GM06990 (cell line): ENCODE data around the gene NRG2.

Experiments used
- DNase-seq: peaks from one replicate; pipeline ENCODE4 v3.0.0-alpha.2; 2011; ENCODE audit not compliant: insufficient read length; ENCODE audit errors: extremely low read depth
- H3K27me3 ChIP-seq: replicated peaks from 2 replicates; pipeline ENCODE4 v1.6.0; 2011; ENCODE audit warnings: low read length; ENCODE audit not compliant: control insufficient read depth, insufficient read depth
- H3K36me3 ChIP-seq: 2 replicates; pipeline ENCODE4 v1.5.1; 2011; ENCODE audit warnings: low read length; ENCODE audit not compliant: control insufficient read depth, insufficient read depth
- H3K4me3 ChIP-seq: replicated peaks from 2 replicates; pipeline ENCODE4 v1.5.1; 2011; ENCODE audit warnings: low read depth, mild to moderate bottlenecking, control low read depth, low read length
- TF ChIP-seq, protein P1 (sequence below): IDR thresholded peaks from 2 replicates; pipeline ENCODE4 v1.5.1; 2011; ENCODE audit warnings: low read length, control low read depth, mild to moderate bottlenecking, inconsistent platforms; ENCODE audit not compliant: insufficient read depth, poor library complexity, severe bottlenecking

Gene NRG2

DNA sequence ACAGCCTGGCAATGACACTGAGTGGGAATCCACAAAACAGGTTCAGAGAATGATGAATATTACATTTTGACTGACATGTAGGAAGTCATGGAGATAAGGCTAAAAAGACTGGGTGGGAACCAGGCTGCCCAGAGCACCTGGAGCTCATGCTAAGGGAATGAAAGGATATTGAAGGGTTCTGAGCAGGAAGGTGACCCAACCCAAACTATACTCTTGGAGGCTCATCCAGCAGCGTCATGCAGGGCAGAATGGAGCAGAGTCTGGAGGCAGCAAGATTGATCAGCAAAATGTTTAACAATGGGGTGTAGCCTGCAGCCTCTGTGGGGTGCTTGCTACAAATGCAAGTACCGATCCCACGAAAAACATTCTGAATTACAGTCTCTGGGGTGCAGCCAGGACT, 127.3 kb downstream of the NRG2 start:
- no peaks in the 10 kb centered on the region for H3K36me3 ChIP-seq
- no peaks in the 10 kb centered on the region; the same call in 1 of the 2 replicates for H3K27me3 ChIP-seq
- no peak overlapping the region for H3K4me3 ChIP-seq
- no peak for DNase-seq
- TF ChIP-seq, protein P1, sequence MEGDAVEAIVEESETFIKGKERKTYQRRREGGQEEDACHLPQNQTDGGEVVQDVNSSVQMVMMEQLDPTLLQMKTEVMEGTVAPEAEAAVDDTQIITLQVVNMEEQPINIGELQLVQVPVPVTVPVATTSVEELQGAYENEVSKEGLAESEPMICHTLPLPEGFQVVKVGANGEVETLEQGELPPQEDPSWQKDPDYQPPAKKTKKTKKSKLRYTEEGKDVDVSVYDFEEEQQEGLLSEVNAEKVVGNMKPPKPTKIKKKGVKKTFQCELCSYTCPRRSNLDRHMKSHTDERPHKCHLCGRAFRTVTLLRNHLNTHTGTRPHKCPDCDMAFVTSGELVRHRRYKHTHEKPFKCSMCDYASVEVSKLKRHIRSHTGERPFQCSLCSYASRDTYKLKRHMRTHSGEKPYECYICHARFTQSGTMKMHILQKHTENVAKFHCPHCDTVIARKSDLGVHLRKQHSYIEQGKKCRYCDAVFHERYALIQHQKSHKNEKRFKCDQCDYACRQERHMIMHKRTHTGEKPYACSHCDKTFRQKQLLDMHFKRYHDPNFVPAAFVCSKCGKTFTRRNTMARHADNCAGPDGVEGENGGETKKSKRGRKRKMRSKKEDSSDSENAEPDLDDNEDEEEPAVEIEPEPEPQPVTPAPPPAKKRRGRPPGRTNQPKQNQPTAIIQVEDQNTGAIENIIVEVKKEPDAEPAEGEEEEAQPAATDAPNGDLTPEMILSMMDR = no peak

DNA sequence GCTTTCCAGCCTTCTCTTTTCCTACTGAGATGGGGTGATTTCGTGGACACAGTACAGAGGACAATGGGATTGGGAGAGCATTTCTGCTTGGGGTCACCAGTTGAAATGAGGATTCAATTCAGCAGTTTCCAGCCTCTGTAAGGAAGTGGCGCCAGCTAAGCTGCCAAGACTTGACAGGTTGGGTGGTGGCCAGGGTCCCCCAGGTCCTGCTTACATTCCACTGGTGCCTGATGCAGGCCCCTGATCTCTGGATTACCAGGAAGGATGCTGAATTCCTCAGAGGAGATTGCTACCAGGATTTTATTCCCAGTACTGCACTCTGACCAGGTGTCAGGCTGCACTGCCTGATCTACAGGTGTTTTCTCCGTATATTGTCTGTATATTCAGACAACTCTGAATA, 127.8 kb downstream of the NRG2 start:
- DNase-seq = no peak
- Histone ChIP-seq H3K4me3 (no peak overlapping the region), H3K36me3 (no peaks in the 10 kb centered on the region), H3K27me3 (no peaks in the 10 kb centered on the region; the same call in 1 of the 2 replicates)
- TF ChIP-seq, protein P1 = no peak

- no peaks in the 10 kb centered on the region; the same call in 1 of the 2 replicates for H3K27me3 ChIP-seq
- H3K36me3 ChIP-seq = no peaks in the 10 kb centered on the region
- DNase-seq = no peak
- TF ChIP-seq, protein P1 = no peak
- H3K4me3 ChIP-seq = no peak overlapping the region
Measured at GRCh38 chr5:139914218-139914807, 128.8 kb downstream of the NRG2 start.

DNA sequence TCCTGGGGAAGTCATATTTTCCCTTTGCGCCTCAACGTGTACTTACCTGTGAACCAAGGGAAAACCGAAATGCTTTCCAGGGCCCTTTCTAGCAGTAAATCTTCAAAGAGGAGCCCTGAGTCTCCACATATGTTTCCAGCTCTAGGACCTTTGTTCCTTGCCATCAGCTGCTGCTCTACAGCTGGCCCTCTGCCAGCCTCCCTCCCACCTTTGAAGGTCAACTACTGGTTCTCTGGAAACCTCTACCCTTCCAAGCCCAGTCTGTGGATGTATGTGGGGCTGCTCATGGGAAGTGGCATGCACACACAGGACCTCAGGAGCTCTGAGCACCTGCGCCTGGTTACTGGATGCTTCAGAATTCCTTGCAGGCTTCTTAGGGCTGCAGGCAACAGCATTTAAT, 130.3 kb downstream of the NRG2 start:
- H3K36me3 ChIP-seq = no peaks in the 10 kb centered on the region
- no peaks in the 10 kb centered on the region; the same call in 1 of the 2 replicates for H3K27me3 ChIP-seq
- no peak for DNase-seq
- TF ChIP-seq, protein P1 = no peak
- no peak overlapping the region for H3K4me3 ChIP-seq

DNA sequence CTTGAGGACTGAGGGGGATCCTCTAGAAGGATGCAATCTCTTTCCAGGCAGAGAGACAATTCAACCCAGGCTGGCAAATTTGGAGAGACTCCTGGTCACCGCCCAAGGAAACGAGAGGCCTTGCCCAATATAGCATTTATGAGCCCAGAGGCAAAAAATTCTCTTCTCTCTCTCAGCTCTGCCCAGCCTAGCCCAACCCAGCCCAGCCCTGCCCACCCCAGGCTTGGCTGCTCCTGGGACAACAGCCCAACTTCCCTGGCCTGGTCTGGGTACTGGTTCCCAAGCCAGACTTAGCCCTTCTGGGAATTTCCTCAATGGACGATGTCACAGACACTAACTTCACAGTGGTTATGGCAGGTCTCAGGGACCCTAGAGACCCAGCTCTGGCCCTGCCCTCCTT, 130.9 kb downstream of the NRG2 start:
- no peaks in the 10 kb centered on the region for H3K36me3 ChIP-seq
- DNase-seq = no peak
- H3K4me3 ChIP-seq = no peak overlapping the region
- TF ChIP-seq, protein P1 = no peak
- H3K27me3 ChIP-seq = no peaks in the 10 kb centered on the region; the same call in 1 of the 2 replicates
